Renal cortex interstitium (tissue), 15 donors: ENCODE measurements around the gene RPS6KA1. TPM values are rescaled to one million over a fixed set of nuclear protein-coding genes. Genes with fewer than 3 reads are reported as not detected.
"Not testable (repeated sequence)": the region's sequence is repeated elsewhere in the genome, so short reads cannot be mapped to it uniquely, and the experiment has no call there.

Source experiments
- DNase-seq, 11 donors: peaks; one replicate each; pipeline ENCODE4 v3.0.0-alpha.2; 2013; ENCODE audit warnings: low read depth in 9 of 11, low spot score in 4 of 11; ENCODE audit errors: extremely low read depth in 1 of 11
- long read RNA-seq, 16 experiments: transcript quantifications; one replicate each; lab custom pipeline, GENCODE V29; 2026
- polyA plus RNA-seq, 3 donors: library from polyadenylated mRNA; unstranded; fragments of 120-200 nt; gene quantifications; one replicate each; pipeline ENCODE4 v1.2.1, GENCODE V29; 2013; ENCODE audit not compliant: insufficient read length in 3 of 3

Gene RPS6KA1
- polyA plus RNA-seq, result 10 to 100 TPM; 17.0 to 25.1 (median 21.3) TPM
- long read RNA-seq, donor 1, partial matches to known transcripts, result 0 of 1 reads
- long read RNA-seq, donor 1, other reads (novel, unspliced or antisense), result 0 of 1 reads
- long read RNA-seq, donor 2, partial matches to known transcripts, result 0 of 3 reads
- long read RNA-seq, donor 2, other reads (novel, unspliced or antisense), result 0 of 3 reads
- long read RNA-seq, donor 3, transcript RPS6KA1-204 (22 exons, 3,186 nt), result major isoform, 6 of 6 reads
- long read RNA-seq, donor 3, partial matches to known transcripts, result 0 of 6 reads
- long read RNA-seq, donor 3, other reads (novel, unspliced or antisense), result 0 of 6 reads
- long read RNA-seq, donor 4, partial matches to known transcripts, result 0 of 5 reads
- long read RNA-seq, donor 4, other reads (novel, unspliced or antisense), result 0 of 5 reads
- long read RNA-seq, donor 5, result 0 reads
- long read RNA-seq, donor 6, partial matches to known transcripts, result 0 of 1 reads
- long read RNA-seq, donor 6, other reads (novel, unspliced or antisense), result 0 of 1 reads
- long read RNA-seq, donor 7, transcript RPS6KA1-204 (22 exons, 3,186 nt), result major isoform, 6 of 23 reads
- long read RNA-seq, donor 7, partial matches to known transcripts, result 16 of 23 reads
- long read RNA-seq, donor 7, other reads (novel, unspliced or antisense), result 0 of 23 reads
- long read RNA-seq, donor 8, transcript RPS6KA1-204 (22 exons, 3,186 nt), result major isoform, 6 of 7 reads
- long read RNA-seq, donor 8, partial matches to known transcripts, result 0 of 7 reads
- long read RNA-seq, donor 8, other reads (novel, unspliced or antisense), result 0 of 7 reads
- long read RNA-seq, donor 9, partial matches to known transcripts, result 0 of 2 reads
- long read RNA-seq, donor 9, other reads (novel, unspliced or antisense), result 0 of 2 reads
- long read RNA-seq, donor 10, partial matches to known transcripts, result 0 of 2 reads
- long read RNA-seq, donor 10, other reads (novel, unspliced or antisense), result 0 of 2 reads
- long read RNA-seq, donor 11, partial matches to known transcripts, result 0 of 3 reads
- long read RNA-seq, donor 11, other reads (novel, unspliced or antisense), result 0 of 3 reads
- long read RNA-seq, donor 12, partial matches to known transcripts, result 0 of 1 reads
- long read RNA-seq, donor 12, other reads (novel, unspliced or antisense), result 0 of 1 reads
- long read RNA-seq, donor 13, transcript RPS6KA1-204 (22 exons, 3,186 nt), result major isoform, 7 of 7 reads
- long read RNA-seq, donor 13, partial matches to known transcripts, result 0 of 7 reads
- long read RNA-seq, donor 13, other reads (novel, unspliced or antisense), result 0 of 7 reads
- long read RNA-seq, donor 14, partial matches to known transcripts, result 0 of 2 reads
- long read RNA-seq, donor 14, other reads (novel, unspliced or antisense), result 0 of 2 reads
- long read RNA-seq, donor 15, result 0 reads
- long read RNA-seq, donor 16, transcript RPS6KA1-204 (22 exons, 3,186 nt), result major isoform, 10 of 50 reads
- long read RNA-seq, donor 16, partial matches to known transcripts, result 39 of 50 reads
- long read RNA-seq, donor 16, other reads (novel, unspliced or antisense), result 0 of 50 reads

DNA sequence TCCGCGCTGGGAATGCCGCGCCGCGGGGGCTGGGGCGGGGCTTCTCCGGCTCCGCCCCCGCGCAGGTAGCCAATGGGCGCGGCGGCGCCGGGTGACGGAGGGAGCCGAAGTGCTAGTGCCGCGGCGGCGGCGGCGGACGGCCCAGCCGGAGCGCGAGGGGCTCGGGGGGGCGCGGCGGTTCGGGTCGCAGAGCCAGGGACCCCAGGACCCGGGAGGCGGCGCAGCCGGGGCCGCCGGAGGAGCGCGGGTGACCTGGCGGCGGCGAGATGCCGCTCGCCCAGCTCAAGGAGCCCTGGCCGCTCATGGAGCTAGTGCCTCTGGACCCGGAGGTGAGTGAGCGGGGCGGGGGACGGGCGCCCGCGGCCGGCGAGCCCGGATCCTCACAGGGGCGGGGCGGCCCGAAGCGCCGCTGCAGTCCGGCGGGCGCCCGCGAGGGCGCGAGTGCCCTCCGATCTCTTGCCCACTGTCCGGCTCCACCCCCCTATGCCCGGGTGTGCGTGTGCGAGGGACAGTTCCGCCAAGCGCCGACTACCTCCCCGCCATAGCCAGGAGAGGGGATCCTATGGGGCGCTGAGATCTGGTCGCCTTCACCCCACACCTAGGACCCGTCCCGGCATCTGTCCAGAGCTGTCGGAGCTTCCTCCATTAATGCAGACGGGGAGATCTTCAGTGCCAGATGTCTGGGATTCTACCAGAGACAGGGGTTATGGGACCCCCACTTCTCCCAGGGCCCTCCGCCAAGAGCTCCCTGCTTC lies at the start of gene RPS6KA1:
Gene RPS6KA1 (plus strand): TSS at position 107 of the 755 bp plus-strand sequence. CDS start 160 bp downstream, at position 267.
- DNase-seq, result peak in 8 of 11 donors; percentile 46 to 74 (median 62)

DNA sequence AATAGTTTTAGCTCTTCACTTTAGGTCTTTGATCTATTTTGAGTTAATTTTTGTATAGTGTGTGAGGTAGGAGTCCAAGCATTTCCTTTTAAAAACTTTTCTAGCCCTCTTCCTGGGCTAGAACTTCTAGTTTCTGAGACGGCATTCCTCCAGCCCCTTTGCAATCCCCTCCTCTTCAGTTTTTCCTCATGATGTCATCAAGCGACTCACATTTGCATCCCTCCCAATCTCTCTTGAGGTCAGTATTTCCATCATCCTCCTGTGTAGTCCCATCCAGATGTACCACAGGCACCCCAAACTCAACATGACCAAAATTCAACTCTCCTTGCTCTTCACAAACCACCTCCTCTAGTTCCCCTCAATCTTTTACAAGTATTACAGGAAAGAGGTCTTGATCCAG lies 46.6 kb upstream of the RPS6KA1 start:
- no peak for DNase-seq

GRCh38 chr1:26483980-26484379 lies 45.6 kb upstream of the RPS6KA1 start:
- DNase-seq, result no peak

DNA sequence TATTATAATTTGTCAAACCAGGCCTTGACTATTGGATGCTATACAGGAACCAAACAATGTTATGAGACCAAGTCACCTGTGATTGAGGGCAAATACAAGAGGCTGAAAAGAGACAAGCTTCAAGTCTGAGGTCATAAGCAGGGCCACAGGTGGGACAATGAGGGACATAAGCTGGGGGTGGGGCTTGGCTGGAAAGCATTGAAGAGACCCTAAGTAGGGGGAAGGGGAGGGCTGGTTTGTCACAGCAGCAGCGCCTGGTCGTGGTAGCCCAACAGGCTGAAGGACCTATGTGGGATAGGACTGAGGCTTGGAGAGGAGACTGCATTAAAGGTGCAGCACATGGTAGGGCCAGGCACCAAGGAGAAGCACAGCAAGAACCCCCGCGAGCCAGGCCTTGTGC lies 39.4 kb upstream of the RPS6KA1 start:
- no peak for DNase-seq

DNA sequence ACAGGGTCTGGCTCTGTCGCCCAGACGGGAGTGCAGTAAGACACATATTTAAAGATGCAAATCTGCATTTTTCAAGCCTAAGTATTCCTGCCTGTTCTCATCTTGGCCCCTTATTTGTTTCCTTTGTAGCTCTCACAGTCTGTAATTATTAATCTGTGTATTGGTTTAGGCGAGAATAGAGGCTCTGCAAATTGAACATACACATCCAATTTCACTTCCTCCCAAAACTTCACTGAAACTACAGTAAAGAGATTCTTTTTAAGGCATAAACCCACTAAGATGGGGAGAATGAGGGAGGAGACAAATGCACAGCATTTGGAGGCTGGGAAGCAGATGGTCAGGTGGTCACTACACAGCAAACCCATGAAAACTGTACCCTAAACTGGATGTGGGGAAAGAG lies 36.3 kb upstream of the RPS6KA1 start:
- DNase-seq, result no peak

DNA sequence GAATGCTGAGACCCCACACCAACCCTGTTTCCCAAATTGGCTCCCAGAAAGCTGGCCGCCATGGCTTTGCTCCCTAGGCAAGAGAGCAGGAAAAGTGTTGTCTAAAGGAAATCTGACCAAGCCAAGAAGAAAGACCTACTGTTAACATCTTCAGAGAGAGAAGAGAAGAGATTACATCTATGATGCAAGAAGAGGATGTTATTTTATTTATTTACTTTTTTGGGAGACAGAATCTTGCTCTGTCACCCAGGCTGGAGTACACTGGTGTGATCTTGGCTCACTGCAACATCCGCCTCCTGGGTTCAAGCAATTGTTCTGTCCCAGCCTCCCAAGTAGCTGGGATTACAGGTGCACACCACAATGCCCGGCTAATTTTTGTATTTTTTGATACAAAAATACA lies 35.6 kb upstream of the RPS6KA1 start:
- no peak for DNase-seq

- peak in 8 of 11 donors; percentile 22 to 63 (median 52) for DNase-seq
Observed at GRCh38 chr1:26496861-26497260, 32.7 kb upstream of the RPS6KA1 start.

GRCh38 chr1:26498894-26499293 lies 30.7 kb upstream of the RPS6KA1 start:
- no peak for DNase-seq

GRCh38 chr1:26500488-26501175 lies 28.9 kb upstream of the RPS6KA1 start:
- peak; percentile 17 to 86 (median 79) for DNase-seq

GRCh38 chr1:26510711-26511110 lies 18.9 kb upstream of the RPS6KA1 start:
- DNase-seq, result peak in 1 of 11 donors; percentile 39

DNA sequence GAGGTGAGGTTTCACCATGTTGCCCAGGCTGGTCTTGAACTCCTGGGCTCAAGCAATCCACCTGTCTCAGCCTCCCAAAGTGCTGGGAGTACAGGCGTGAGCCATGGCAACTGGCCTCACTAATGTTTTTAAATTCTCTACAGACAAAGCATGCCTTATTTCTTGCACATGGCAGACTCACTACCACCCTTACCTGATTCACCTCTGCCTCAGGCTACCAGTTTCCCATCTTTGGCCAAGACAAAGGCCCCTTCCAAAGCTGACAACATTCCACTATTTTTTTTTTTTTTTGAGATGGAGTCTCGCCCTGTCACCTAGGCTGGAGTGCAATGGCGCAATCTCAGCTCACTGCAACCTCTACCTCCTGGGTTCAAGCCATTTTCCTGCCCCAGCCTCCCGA lies 13.7 kb upstream of the RPS6KA1 start:
- DNase-seq, result not testable (repeated sequence)

GRCh38 chr1:26516987-26517765 lies 12.4 kb upstream of the RPS6KA1 start:
- DNase-seq, result no peak

DNA sequence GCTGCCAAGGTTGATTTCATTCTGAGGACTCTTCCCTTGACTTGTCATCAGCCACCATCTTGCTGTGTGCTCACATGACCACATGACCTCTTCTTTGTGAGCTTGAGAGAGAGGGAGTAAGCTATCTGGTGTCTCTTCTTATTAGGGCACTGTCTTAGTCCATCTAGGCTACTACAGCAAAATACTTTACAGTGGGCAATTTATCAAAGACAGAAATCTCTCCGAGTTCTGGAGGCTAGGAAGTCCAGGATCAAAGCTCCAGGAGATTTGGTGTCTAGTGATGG lies 11.9 kb upstream of the RPS6KA1 start:
- DNase-seq, result no peak

DNA sequence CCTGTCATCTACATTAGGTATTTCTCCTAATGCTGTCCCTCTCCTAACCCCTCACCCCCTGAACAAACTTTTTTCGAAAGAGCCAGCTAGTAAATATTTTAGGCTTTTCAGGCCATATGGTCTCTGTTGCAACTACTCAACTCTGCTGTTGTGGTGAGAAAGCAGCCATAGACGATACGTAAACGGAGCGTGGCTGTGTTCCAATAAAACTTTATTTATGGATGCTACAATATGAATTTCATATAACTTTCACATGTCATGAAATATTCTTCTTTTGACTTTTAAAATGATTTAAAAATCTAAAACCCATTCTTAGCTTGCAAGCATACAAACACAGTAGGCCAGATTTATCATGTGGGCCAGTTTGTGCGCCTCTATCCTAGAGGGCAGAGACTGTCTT lies 11.2 kb upstream of the RPS6KA1 start:
- DNase-seq, result no peak

GRCh38 chr1:26520339-26520738 lies 9.2 kb upstream of the RPS6KA1 start:
- DNase-seq, result no peak

DNA sequence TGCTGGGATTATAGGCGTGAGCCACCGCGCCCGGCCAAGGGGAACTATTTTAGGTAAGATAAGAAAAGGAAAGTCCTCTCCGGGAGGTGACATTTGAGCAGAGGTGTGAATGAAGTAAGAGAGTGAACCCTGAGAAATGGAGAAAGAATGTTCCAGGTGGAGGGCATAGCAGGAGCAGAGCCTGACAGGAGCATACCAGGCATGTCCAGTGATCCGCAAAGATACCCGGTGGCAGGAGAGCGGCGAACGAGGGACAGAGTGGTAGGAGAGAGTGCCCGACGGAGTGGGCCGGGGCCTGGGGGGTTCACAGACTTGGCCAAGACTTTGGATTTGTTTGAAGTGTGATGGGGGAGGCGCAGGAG lies 7.9 kb upstream of the RPS6KA1 start:
- DNase-seq, result no peak

DNA sequence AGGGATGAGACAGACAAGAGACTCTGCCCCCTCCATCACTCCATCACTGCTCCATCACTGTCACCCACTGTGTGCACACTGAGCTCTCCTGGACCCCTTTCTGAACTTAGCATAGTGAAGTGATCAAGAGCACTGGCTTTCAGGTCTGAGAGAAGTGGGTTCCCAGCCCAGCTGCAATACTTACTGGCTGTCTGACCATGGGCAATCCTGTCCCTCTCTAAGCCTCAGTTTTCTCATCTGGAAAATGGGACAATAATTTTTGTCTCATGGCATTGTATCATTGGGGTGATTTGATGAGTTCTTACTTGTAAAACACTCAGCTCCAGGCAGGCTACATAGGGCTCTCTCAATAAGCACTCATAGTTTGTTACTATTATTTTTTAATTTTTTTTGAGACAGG lies 7.5 kb upstream of the RPS6KA1 start:
- no peak for DNase-seq
